ENCODE measurements around the gene TRIM15.

- TF ChIP-seq CTCF (IDR thresholded peaks at IDR 0.05), result no peak
- no peak for TF ChIP-seq POLR2A (IDR thresholded peaks at IDR 0.05)
These were observed 12.4 kb downstream of the TRIM15 start for GRCh38 chr6:30175765-30176164.
